Neuronal stem cell (in vitro differentiated cells): Measurements from ENCODE around the gene UEVLD.

Experiments used
- DNase-seq: peaks from one replicate; pipeline ENCODE4 v3.0.0-alpha.2; 2013; ENCODE audit warnings: low spot score
- H2AFZ ChIP-seq: one replicate; pipeline ENCODE4 v1.6.1; 2013; ENCODE audit warnings: mild to moderate bottlenecking, low read length, inconsistent platforms
- H2AK5ac ChIP-seq: 2 replicates; pipeline ENCODE4 v1.6.1; 2013; ENCODE audit warnings: low read depth, mild to moderate bottlenecking, inconsistent platforms, low read length, moderate library complexity, mixed read lengths
- H2BK120ac ChIP-seq: 2 replicates; pipeline ENCODE4 v1.6.1; 2013; ENCODE audit warnings: low read depth, mild to moderate bottlenecking, inconsistent platforms, low read length, moderate library complexity, mixed read lengths
- H2BK12ac ChIP-seq: one replicate; pipeline ENCODE4 v1.6.1; 2013; ENCODE audit warnings: low read length, inconsistent platforms
- H2BK15ac ChIP-seq: 2 replicates; pipeline ENCODE4 v1.6.1; 2013; ENCODE audit warnings: mild to moderate bottlenecking, low read length, inconsistent platforms, mixed read lengths
- H2BK5ac ChIP-seq: one replicate; pipeline ENCODE4 v1.6.1; 2013; ENCODE audit warnings: inconsistent platforms, mild to moderate bottlenecking, low read length, moderate library complexity
- H3K14ac ChIP-seq: one replicate; pipeline ENCODE4 v1.6.1; 2013; ENCODE audit warnings: low read length, inconsistent platforms
- H3K18ac ChIP-seq: 2 replicates; pipeline ENCODE4 v1.6.1; 2013; ENCODE audit warnings: low read length, inconsistent platforms
- H3K23ac ChIP-seq: 2 replicates; pipeline ENCODE4 v1.6.1; 2013; ENCODE audit warnings: low read depth, mild to moderate bottlenecking, mixed read lengths, low read length, inconsistent platforms; ENCODE audit not compliant: poor library complexity
- H3K27ac ChIP-seq: replicated peaks from 3 replicates; pipeline ENCODE4 v1.5.1; 2013; ENCODE audit warnings: low read length, inconsistent platforms
- H3K27me3 ChIP-seq, 3 experiments: 2 replicates each; pipeline ENCODE4 v1.6.1; 2013; ENCODE audit warnings: low read length in 3 of 3, mild to moderate bottlenecking in 2 of 3, inconsistent platforms in 1 of 3, low read depth in 1 of 3, mixed read lengths in 1 of 3, moderate library complexity in 1 of 3; ENCODE audit not compliant: control insufficient read depth in 3 of 3, insufficient read depth in 3 of 3
- H3K36me3 ChIP-seq, 2 donors: replicated peaks in 1 of 2; 2 replicates each; pipeline ENCODE4 v1.6.1; 2013; ENCODE audit warnings: low read length in 2 of 2; ENCODE audit not compliant: control insufficient read depth in 2 of 2, insufficient read depth in 2 of 2
- H3K4ac ChIP-seq: 2 replicates; pipeline ENCODE4 v1.6.1; 2013; ENCODE audit warnings: inconsistent platforms, mild to moderate bottlenecking, low read length, moderate library complexity
- H3K4me1 ChIP-seq, 2 donors: 1 replicate in 1 of 2; 2 replicates in 1 of 2; pipeline ENCODE4 v1.6.1; 2013; ENCODE audit warnings: low read length in 2 of 2, low read depth in 1 of 2; ENCODE audit not compliant: control insufficient read depth in 2 of 2, insufficient read depth in 1 of 2
- H3K4me2 ChIP-seq: one replicate; pipeline ENCODE4 v1.6.1; 2013; ENCODE audit warnings: mild to moderate bottlenecking, low read length, inconsistent platforms; ENCODE audit not compliant: insufficient read depth, poor library complexity, severe bottlenecking
- H3K4me3 ChIP-seq, 2 donors: 2 replicates each; pipeline ENCODE4 v1.5.1; 2013; ENCODE audit warnings: low read length in 2 of 2, mild to moderate bottlenecking in 2 of 2, inconsistent platforms in 1 of 2, moderate library complexity in 1 of 2
- H3K79me1 ChIP-seq: one replicate; pipeline ENCODE4 v1.6.1; 2013; ENCODE audit warnings: low read depth, mild to moderate bottlenecking, inconsistent platforms, low read length, moderate library complexity
- H3K9ac ChIP-seq: one replicate; pipeline ENCODE4 v1.6.1; 2013; ENCODE audit warnings: mild to moderate bottlenecking, low read depth, low read length, inconsistent platforms; ENCODE audit not compliant: poor library complexity
- H3K9me3 ChIP-seq, 2 donors: replicated peaks in 1 of 2; 2 replicates each; pipeline versions ENCODE3 to v1.6.1; 2013; ENCODE audit warnings: low read length in 2 of 2, mild to moderate bottlenecking in 2 of 2, inconsistent platforms in 1 of 2, low read depth in 1 of 2, mixed read lengths in 1 of 2, moderate library complexity in 1 of 2; ENCODE audit not compliant: control insufficient read depth in 2 of 2, insufficient read depth in 1 of 2
- H4K8ac ChIP-seq: one replicate; pipeline ENCODE4 v1.6.1; 2013; ENCODE audit warnings: low read depth, mild to moderate bottlenecking, inconsistent platforms, low read length, moderate library complexity
- H4K91ac ChIP-seq: one replicate; pipeline ENCODE4 v1.6.1; 2013; ENCODE audit warnings: low read length, low read depth, mild to moderate bottlenecking, inconsistent platforms; ENCODE audit not compliant: poor library complexity
- WGBS, 2 donors: extraction: QIAGEN DNeasy Blood & Tissue Kit; methylation state at CpG; one replicate each; pipeline ENCODE4 v1.1.7; 2013; ENCODE audit warnings: missing lambda C conversion rate in 2 of 2, mixed read lengths in 1 of 2; ENCODE audit not compliant: insufficient read length in 2 of 2, insufficient replicate concordance in 1 of 2; ENCODE audit errors: extremely low coverage in 2 of 2; 5-methylcytosine and 5-hydroxymethylcytosine counted together

UEVLD gene

DNA sequence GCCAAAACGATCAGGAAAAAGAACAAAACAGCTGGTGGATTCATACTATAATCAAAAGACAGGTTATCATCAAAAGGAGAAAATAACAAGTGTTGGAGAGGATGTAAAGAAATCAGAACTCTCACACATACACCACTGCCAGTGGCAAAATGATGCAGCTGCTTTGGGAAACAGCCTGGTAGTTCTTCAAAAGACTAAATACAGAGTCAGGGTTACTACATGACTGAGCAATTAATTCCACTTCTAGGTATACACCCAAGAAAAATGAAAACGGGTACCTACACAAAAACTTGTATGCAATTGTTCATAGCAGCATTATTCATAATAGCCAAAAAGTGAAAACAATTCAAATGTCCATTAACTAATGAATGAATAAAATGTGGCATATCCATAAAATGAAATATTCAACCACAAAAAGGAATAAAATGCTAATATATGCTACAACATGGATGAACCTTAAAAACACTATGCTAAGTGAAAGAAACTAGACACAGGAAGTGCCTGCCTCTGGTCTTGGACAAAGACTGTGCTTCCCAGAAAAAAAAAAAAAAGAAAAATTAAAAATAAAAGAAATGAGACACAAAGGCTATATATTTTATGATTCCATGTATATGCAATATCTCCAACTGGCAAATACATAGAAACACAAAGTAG is 8.3 kb downstream of the UEVLD start:
- DNase-seq, result no peak
- H3K4me3 ChIP-seq, result no peak overlapping the region
- H3K4ac ChIP-seq, result no peak overlapping the region

DNA sequence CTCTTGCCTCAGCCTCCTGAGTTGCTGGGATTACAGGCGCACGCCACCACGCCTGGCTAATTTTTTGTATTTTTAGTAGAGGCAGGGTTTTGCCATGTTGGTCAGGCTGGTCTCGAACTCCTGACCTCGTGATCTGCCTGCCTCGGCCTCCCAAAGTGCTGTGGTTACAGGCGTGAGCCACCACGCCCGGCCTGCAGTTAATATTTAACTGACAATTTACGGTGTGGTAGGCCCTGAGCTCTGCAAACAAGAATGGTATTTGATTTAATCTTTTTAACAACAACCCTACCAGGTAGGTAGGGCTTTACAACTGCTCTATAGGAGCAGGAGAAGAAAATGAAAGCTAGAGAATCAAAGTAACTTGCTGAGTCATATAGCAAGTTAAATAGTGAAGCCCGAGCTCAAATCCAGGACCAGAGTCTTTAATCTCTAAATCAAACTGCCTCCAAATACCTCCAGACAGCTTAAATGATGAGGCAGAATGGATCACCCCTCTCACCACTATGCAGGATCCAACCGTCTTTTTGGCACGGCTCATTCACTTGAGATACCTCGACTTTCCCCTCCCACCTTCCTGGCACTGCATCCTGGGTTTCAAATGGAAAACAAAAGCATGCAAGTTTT is 9.4 kb downstream of the UEVLD start:
- Histone ChIP-seq H3K23ac (no peak overlapping the region), H3K9me3 (no peaks in the 10 kb centered on the region), H3K4ac (no peak overlapping the region), H3K18ac (no peak overlapping the region), H4K91ac (no peak overlapping the region), H3K79me1 (no peaks in the 10 kb centered on the region), H3K4me1 (no peaks in the 10 kb centered on the region), H3K14ac (no peak overlapping the region), H2BK12ac (no peak overlapping the region), H3K27ac (no peak overlapping the region), H3K9ac (no peak overlapping the region), H3K27me3 (no peaks in the 10 kb centered on the region), H3K36me3 (peaks cover 0 to 35% of the 10 kb centered on the region in 2 donors), H2BK15ac (no peak overlapping the region), H4K8ac (no peak overlapping the region), H2AFZ (no peak overlapping the region), H3K4me2 (no peak overlapping the region), H2BK5ac (no peak overlapping the region), H2AK5ac (no peak overlapping the region), H3K4me3 (no peak overlapping the region), H2BK120ac (no peak overlapping the region)
- no CpG with 5 or more reads among the region's 14 CpGs for WGBS, 2 donors
- no peak for DNase-seq

More for the DNA sequence above, 8.3 kb downstream of the UEVLD start:
- H3K18ac ChIP-seq, result no peak overlapping the region
- no peak overlapping the region for H2BK12ac ChIP-seq
- H3K27me3 ChIP-seq, result no peaks in the 10 kb centered on the region
- H2AK5ac ChIP-seq, result no peak overlapping the region
- no CpG with 5 or more reads among the region's 2 CpGs for WGBS, 2 donors
- H4K8ac ChIP-seq, result no peak overlapping the region
- no peak overlapping the region for H3K4me2 ChIP-seq
- H3K9me3 ChIP-seq, result no peaks in the 10 kb centered on the region
- H3K23ac ChIP-seq, result no peak overlapping the region
- no peaks in the 10 kb centered on the region for H3K79me1 ChIP-seq
- H3K9ac ChIP-seq, result no peak overlapping the region
- peaks cover 0 to 29% of the 10 kb centered on the region in 2 donors for H3K36me3 ChIP-seq
- no peak overlapping the region for H4K91ac ChIP-seq
- H3K4me1 ChIP-seq, result no peaks in the 10 kb centered on the region
- H2BK15ac ChIP-seq, result no peak overlapping the region
- H2BK5ac ChIP-seq, result no peak overlapping the region
- H3K27ac ChIP-seq, result no peak overlapping the region
- no peak overlapping the region for H2BK120ac ChIP-seq
- no peak overlapping the region for H2AFZ ChIP-seq
- no peak overlapping the region for H3K14ac ChIP-seq

DNA sequence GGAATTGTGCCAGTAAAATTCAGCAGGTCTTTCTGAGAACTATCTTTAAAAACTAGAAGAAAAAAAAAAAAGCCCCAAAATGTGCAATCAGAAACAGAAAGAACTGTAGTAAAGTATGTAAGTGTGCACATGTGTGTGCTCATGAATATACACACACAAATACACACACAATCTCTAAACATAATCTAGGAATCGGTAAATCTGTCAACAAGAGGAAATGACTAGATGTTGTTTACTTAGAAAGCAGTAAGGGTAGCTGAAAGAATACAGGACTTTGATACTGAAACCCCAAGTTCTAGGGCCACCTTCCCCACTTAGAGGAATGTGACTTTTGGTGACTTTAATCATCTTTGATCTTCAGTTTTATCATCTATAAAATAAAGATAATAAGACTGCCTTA is 13.2 kb downstream of the UEVLD start:
- no CpG with 5 or more reads among the region's 1 CpG for WGBS, 2 donors

DNA sequence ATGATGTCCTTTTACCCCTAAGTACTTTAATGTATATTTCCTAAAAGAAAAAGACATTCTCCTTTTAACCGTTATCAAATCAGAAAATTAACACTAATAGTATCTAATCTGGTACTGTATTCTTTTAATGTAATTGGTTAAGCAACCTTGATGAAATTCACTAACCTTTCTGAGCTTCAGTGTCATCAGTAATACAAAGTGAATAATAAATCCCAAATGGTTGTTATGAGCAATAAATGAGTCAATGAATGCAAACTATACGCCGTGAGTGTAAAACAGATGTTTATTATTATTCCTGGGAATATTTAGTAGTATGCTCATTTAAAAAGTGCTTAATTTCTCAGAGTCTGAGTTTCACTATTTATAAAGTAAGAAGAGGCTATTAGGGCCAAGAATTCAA is 21.5 kb downstream of the UEVLD start:
- Histone ChIP-seq H2AK5ac (no peak overlapping the region), H3K36me3 (peaks cover 0 to 67% of the 10 kb centered on the region in 2 donors), H3K14ac (no peak overlapping the region), H3K23ac (no peak overlapping the region), H2BK12ac (no peak overlapping the region), H3K27me3 (no peaks in the 10 kb centered on the region), H3K79me1 (no peaks in the 10 kb centered on the region), H2AFZ (no peak overlapping the region), H3K4me2 (no peak overlapping the region), H3K27ac (no peak overlapping the region), H3K4ac (no peak overlapping the region), H2BK15ac (no peak overlapping the region), H3K9me3 (no peaks in the 10 kb centered on the region), H4K91ac (no peak overlapping the region), H3K4me3 (no peak overlapping the region), H3K4me1 (no peaks in the 10 kb centered on the region), H3K18ac (no peak overlapping the region), H2BK5ac (no peak overlapping the region), H3K9ac (no peak overlapping the region), H2BK120ac (no peak overlapping the region), H4K8ac (no peak overlapping the region)
- WGBS, 2 donors, result no CpG with 5 or more reads among the region's 3 CpGs
- DNase-seq, result no peak

More for the DNA sequence above, 13.2 kb downstream of the UEVLD start:
- H3K27me3 ChIP-seq, result no peaks in the 10 kb centered on the region
- H3K4me3 ChIP-seq, result no peak overlapping the region
- H3K14ac ChIP-seq, result no peak overlapping the region
- no peak overlapping the region for H3K4ac ChIP-seq
- no peak overlapping the region for H2AFZ ChIP-seq
- H3K4me2 ChIP-seq, result no peak overlapping the region
- H3K36me3 ChIP-seq, result peaks cover 0 to 55% of the 10 kb centered on the region in 2 donors
- H3K79me1 ChIP-seq, result no peaks in the 10 kb centered on the region
- H2BK5ac ChIP-seq, result no peak overlapping the region
- no peak overlapping the region for H2BK15ac ChIP-seq
- H3K23ac ChIP-seq, result no peak overlapping the region
- no peak overlapping the region for H2BK12ac ChIP-seq
- no peak overlapping the region for H4K91ac ChIP-seq
- no peak overlapping the region for H3K18ac ChIP-seq
- H2AK5ac ChIP-seq, result no peak overlapping the region
- no peak overlapping the region for H2BK120ac ChIP-seq
- H3K27ac ChIP-seq, result no peak overlapping the region
- no peaks in the 10 kb centered on the region for H3K9me3 ChIP-seq
- H3K4me1 ChIP-seq, result no peaks in the 10 kb centered on the region
- H4K8ac ChIP-seq, result no peak overlapping the region
- H3K9ac ChIP-seq, result no peak overlapping the region
- DNase-seq, result no peak
